ENCODE results near the gene MYBPH. TPM values are rescaled to one million over a fixed set of nuclear protein-coding genes. Genes with fewer than 3 reads are reported as not detected.

The MYBPH gene
- total and polyA plus RNA-seq, 2 of the 13 experiments (the other 11 are each of a cell fraction or from before 2014, with no cell fraction given), result not detected

DNA sequence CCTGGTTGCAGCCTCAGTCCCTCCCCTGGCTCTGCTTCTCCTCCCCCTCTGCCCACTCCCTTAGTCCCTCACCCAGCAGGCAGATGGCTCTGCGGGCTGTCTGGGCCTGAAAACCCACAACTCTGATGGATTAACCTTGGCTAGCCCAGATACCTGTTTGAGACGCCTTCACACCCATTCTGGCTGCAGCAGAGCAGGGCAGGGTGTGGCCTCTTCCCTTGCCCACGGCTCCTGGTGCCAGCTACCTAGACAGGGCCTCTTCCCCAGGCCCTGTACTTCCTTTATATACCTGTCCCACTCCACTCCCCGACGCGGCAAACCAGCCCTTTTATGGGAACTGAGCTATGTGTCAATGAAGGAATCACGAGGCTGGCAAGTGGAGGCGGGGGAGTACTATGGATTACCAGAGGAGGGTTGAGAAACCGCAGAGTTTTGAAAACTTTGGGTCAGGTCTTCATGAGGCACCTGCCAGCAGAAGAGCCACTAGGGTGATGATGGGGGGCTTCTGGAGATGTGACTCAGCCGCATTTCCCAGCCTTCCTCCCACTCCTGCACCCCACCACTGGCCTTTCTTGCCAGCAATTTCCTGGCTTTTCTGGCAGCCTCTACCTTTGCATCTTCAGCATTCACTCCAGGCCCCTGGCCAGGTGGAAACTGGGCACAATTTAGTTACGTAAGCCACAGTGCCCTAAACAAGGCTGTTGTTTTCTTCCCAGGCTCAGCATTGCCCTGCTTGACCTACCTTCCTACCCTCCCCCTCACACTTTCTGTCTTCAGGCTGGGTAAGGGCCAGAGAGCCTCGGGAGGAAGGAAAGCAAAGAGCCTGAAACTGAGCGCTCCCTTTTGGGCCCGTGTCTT, 11.0 kb upstream of the MYBPH start, which contains the start of gene CHI3L1:
CHI3L1 (minus strand) TSS at position 259 of the 858 bp plus-strand sequence; CDS start at position 178, 81 bp downstream.
- Histone ChIP-seq H3K9me3 (ENCODE audit: low read length) (no peaks in the 10 kb centered on the region), H3K36me3 (replicated peaks in 1 of 2; ENCODE audit: control insufficient read depth in 1 of 2, insufficient read depth in 2 of 2, low read length in 2 of 2) (no peaks in the 10 kb centered on the region), H3K4me2 (ENCODE audit: low read depth, low read length) (no peak within 1 kb of the TSS), H3K4me1 (ENCODE audit: insufficient read depth, low read length) (no peaks in the 10 kb centered on the region), H3K9ac (ENCODE audit: insufficient read depth, low read depth, low read length) (no peak within 1 kb of the TSS), H3K79me2 (ENCODE audit: insufficient read depth, low read length) (no peaks in the 10 kb centered on the region), H3K27ac (ENCODE audit: extremely low read length, insufficient read depth, low read length) (no peak within 1 kb of the TSS), H3K27me3 (ENCODE audit: control insufficient read depth in 1 of 2, insufficient read depth in 2 of 2, low read length in 2 of 2) (peaks cover 0 to 18% of the 10 kb centered on the region in 2 experiments; a peak in 3 of 5 replicates), H3K4me3 (replicated peaks in 1 of 3; ENCODE audit: insufficient read depth in 1 of 3, low read depth in 2 of 3, low read length in 3 of 3) (no peak within 1 kb of the TSS), H2AFZ (ENCODE audit: low read length) (no peak within 1 kb of the TSS), H4K20me1 (ENCODE audit: insufficient read depth, low read length) (no peaks in the 10 kb centered on the region)
- no peak for FAIRE-seq
- ATAC-seq, result no peak
- 8% methylated on average over 14 of the region's 14 CpGs for WGBS (ENCODE audit: low lambda C conversion rate)
- in situ Hi-C loops (cut with HindIII; ENCODE audit: extremely low pct_ligation_motif_present, low pct_unique_long_range_greater_than_20kb), result no loop called here
- intact Hi-C loops (cut with micrococcal nuclease; ENCODE audit: unreplicated experiment), result no loop called here
- no TSS peak for BruUV-seq (replicated peaks)
- no peak for DNase-seq (ENCODE audit: low spot score)
- ChIA-PET CTCF (ENCODE audit: low intra/inter-chr PET ratio, low total read pairs) (no interaction called here), POLR2A (no interaction called here)
- TF ChIP-seq, protein P1, sequence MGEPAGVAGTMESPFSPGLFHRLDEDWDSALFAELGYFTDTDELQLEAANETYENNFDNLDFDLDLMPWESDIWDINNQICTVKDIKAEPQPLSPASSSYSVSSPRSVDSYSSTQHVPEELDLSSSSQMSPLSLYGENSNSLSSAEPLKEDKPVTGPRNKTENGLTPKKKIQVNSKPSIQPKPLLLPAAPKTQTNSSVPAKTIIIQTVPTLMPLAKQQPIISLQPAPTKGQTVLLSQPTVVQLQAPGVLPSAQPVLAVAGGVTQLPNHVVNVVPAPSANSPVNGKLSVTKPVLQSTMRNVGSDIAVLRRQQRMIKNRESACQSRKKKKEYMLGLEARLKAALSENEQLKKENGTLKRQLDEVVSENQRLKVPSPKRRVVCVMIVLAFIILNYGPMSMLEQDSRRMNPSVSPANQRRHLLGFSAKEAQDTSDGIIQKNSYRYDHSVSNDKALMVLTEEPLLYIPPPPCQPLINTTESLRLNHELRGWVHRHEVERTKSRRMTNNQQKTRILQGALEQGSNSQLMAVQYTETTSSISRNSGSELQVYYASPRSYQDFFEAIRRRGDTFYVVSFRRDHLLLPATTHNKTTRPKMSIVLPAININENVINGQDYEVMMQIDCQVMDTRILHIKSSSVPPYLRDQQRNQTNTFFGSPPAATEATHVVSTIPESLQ (CRISPR knock-in tag; conservative IDR thresholded peaks at IDR 0.05), result no peak
- TF ChIP-seq CAMTA2 (CRISPR knock-in tag; IDR thresholded peaks at IDR 0.05; ENCODE audit: borderline replicate concordance) (no peak), ZNF441 (CRISPR knock-in tag; IDR thresholded peaks at IDR 0.05; ENCODE audit: borderline replicate concordance) (no peak), ZNF530 (CRISPR knock-in tag; IDR thresholded peaks at IDR 0.05; ENCODE audit: low read depth) (no peak), EEA1 (CRISPR knock-in tag; IDR thresholded peaks at IDR 0.05; ENCODE audit: borderline replicate concordance) (no peak), NONO (IDR thresholded peaks at IDR 0.05) (no peak), NONO (CRISPR knock-in tag; conservative IDR thresholded peaks at IDR 0.05) (no peak), ZNF468 (CRISPR knock-in tag; IDR thresholded peaks at IDR 0.05) (no peak), NR2F6 (IDR thresholded peaks at IDR 0.05) (no peak), NR2F6 (CRISPR knock-in tag; IDR thresholded peaks at IDR 0.05) (no peak), CBX1 (IDR thresholded peaks at IDR 0.05; ENCODE audit: low read depth) (no peak)
- TF ChIP-seq, protein P2, sequence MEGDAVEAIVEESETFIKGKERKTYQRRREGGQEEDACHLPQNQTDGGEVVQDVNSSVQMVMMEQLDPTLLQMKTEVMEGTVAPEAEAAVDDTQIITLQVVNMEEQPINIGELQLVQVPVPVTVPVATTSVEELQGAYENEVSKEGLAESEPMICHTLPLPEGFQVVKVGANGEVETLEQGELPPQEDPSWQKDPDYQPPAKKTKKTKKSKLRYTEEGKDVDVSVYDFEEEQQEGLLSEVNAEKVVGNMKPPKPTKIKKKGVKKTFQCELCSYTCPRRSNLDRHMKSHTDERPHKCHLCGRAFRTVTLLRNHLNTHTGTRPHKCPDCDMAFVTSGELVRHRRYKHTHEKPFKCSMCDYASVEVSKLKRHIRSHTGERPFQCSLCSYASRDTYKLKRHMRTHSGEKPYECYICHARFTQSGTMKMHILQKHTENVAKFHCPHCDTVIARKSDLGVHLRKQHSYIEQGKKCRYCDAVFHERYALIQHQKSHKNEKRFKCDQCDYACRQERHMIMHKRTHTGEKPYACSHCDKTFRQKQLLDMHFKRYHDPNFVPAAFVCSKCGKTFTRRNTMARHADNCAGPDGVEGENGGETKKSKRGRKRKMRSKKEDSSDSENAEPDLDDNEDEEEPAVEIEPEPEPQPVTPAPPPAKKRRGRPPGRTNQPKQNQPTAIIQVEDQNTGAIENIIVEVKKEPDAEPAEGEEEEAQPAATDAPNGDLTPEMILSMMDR (CRISPR knock-in tag; IDR thresholded peaks at IDR 0.05), result no peak
- TF ChIP-seq, protein P3, sequence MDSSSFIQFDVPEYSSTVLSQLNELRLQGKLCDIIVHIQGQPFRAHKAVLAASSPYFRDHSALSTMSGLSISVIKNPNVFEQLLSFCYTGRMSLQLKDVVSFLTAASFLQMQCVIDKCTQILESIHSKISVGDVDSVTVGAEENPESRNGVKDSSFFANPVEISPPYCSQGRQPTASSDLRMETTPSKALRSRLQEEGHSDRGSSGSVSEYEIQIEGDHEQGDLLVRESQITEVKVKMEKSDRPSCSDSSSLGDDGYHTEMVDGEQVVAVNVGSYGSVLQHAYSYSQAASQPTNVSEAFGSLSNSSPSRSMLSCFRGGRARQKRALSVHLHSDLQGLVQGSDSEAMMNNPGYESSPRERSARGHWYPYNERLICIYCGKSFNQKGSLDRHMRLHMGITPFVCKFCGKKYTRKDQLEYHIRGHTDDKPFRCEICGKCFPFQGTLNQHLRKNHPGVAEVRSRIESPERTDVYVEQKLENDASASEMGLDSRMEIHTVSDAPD (CRISPR knock-in tag; IDR thresholded peaks at IDR 0.05), result no peak
- TF ChIP-seq, protein P4, sequence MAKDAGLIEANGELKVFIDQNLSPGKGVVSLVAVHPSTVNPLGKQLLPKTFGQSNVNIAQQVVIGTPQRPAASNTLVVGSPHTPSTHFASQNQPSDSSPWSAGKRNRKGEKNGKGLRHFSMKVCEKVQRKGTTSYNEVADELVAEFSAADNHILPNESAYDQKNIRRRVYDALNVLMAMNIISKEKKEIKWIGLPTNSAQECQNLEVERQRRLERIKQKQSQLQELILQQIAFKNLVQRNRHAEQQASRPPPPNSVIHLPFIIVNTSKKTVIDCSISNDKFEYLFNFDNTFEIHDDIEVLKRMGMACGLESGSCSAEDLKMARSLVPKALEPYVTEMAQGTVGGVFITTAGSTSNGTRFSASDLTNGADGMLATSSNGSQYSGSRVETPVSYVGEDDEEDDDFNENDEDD (CRISPR knock-in tag; IDR thresholded peaks at IDR 0.05; ENCODE audit: borderline replicate concordance), result no peak
- TF ChIP-seq, protein P5, sequence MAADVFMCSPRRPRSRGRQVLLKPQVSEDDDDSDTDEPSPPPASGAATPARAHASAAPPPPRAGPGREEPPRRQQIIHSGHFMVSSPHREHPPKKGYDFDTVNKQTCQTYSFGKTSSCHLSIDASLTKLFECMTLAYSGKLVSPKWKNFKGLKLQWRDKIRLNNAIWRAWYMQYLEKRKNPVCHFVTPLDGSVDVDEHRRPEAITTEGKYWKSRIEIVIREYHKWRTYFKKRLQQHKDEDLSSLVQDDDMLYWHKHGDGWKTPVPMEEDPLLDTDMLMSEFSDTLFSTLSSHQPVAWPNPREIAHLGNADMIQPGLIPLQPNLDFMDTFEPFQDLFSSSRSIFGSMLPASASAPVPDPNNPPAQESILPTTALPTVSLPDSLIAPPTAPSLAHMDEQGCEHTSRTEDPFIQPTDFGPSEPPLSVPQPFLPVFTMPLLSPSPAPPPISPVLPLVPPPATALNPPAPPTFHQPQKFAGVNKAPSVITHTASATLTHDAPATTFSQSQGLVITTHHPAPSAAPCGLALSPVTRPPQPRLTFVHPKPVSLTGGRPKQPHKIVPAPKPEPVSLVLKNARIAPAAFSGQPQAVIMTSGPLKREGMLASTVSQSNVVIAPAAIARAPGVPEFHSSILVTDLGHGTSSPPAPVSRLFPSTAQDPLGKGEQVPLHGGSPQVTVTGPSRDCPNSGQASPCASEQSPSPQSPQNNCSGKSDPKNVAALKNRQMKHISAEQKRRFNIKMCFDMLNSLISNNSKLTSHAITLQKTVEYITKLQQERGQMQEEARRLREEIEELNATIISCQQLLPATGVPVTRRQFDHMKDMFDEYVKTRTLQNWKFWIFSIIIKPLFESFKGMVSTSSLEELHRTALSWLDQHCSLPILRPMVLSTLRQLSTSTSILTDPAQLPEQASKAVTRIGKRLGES (CRISPR knock-in tag; IDR thresholded peaks at IDR 0.05; ENCODE audit: borderline replicate concordance), result no peak

Measured in HepG2 (cell line).